ENCODE results near the gene SMAD2.

Gene SMAD2

DNA sequence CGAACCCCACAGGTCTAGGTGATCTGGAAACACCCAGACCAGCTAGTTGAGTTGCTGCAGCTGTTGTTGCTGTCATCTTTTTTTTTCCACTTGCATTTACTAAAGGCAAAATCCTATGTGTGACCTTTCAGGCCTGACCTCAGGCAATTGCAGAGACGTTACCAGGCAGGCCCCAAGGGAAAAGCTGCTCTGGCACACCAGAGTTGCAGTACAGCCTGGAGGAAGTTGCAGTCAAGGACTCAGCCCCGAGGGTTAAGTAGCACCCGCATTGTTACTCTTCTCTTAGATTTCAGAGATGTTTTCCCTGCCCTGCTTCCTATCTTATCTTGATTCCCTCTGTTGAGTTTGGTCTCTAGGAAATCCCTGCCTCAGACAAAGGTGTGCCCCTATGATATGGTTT lies 45.2 kb upstream of the SMAD2 start:
- H3K4me1 ChIP-seq (ENCODE audit: control insufficient read depth, insufficient read depth, low read depth, low read length), result peaks cover 1% of the 10 kb centered on the region
- no peak for DNase-seq
- H2BK5ac ChIP-seq (ENCODE audit: low read depth, low read length, poor library complexity, severe bottlenecking), result no peak overlapping the region
- no peak overlapping the region for H4K91ac ChIP-seq (ENCODE audit: low read length)
- no peak overlapping the region for H3K18ac ChIP-seq (ENCODE audit: low read depth in 1 of 2, low read length in 2 of 2)
- H3K23ac ChIP-seq (ENCODE audit: low read length in 2 of 2), result no peak overlapping the region
- H2BK120ac ChIP-seq (ENCODE audit: low read depth, low read length), result no peak overlapping the region
- no peak overlapping the region for H3K9ac ChIP-seq (ENCODE audit: low read length)
- H2AK5ac ChIP-seq (ENCODE audit: low read length, severe bottlenecking), result no peak overlapping the region
- no peak overlapping the region for H4K8ac ChIP-seq (ENCODE audit: low read length)
- WGBS, result 21% methylated on average over 3 of the region's 4 CpGs
- no peak overlapping the region for H3K4ac ChIP-seq (ENCODE audit: low read depth in 1 of 2, low read length in 2 of 2)
- no peak overlapping the region for H3K4me3 ChIP-seq (ENCODE audit: insufficient read depth in 1 of 2, low read depth in 1 of 2, low read length in 2 of 2)
- H2AFZ ChIP-seq (ENCODE audit: low read depth, low read length), result no peak overlapping the region
- H2BK15ac ChIP-seq (ENCODE audit: low read depth, poor library complexity, severe bottlenecking), result no peak overlapping the region
- H3K9me3 ChIP-seq (ENCODE audit: control insufficient read depth, low read length), result no peaks in the 10 kb centered on the region
- no peak overlapping the region for H3K27ac ChIP-seq (ENCODE audit: low read length, poor library complexity, severe bottlenecking)
- no peak overlapping the region for H2BK12ac ChIP-seq (ENCODE audit: low read length in 2 of 2)
- no peak overlapping the region for H3K4me2 ChIP-seq (ENCODE audit: low read length, poor library complexity, severe bottlenecking)
- peaks cover 0 to 41% of the 10 kb centered on the region in 2 experiments for H3K27me3 ChIP-seq (ENCODE audit: control insufficient read depth in 1 of 2, insufficient read depth in 1 of 2, low read length in 2 of 2)
- no peaks in the 10 kb centered on the region for H3K36me3 ChIP-seq (ENCODE audit: control insufficient read depth in 1 of 2, insufficient read depth in 2 of 2, low read depth in 1 of 2, low read length in 2 of 2)
- H3K79me1 ChIP-seq (replicated peaks; ENCODE audit: low read length, poor library complexity, severe bottlenecking), result no peaks in the 10 kb centered on the region
- no peak overlapping the region for H3K14ac ChIP-seq (ENCODE audit: low read length in 2 of 2)

DNA sequence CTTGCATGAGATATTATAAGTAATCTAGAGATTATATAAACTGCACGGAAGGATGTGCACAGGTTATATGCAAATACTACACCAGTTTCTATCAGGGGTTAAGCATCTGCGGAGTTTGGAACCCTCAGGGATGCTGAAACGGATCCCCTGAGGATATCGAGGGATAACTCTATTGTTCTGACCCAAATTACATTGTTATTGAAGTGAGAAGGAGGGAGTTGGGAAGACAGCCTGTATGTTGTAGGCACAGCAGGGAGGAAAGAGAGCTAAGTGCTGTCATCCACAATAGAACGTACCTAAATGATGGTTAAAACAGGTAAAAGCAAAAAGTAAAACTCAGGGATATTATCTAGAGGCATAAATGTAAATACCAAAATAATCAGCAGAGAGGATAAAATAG lies 44.6 kb upstream of the SMAD2 start:
- no peak overlapping the region for H4K8ac ChIP-seq (ENCODE audit: low read length)
- no peak overlapping the region for H2BK15ac ChIP-seq (ENCODE audit: low read depth, poor library complexity, severe bottlenecking)
- no peak overlapping the region for H3K4ac ChIP-seq (ENCODE audit: low read depth in 1 of 2, low read length in 2 of 2)
- H2AK5ac ChIP-seq (ENCODE audit: low read length, severe bottlenecking), result no peak overlapping the region
- H3K18ac ChIP-seq (ENCODE audit: low read depth in 1 of 2, low read length in 2 of 2), result no peak overlapping the region
- peaks cover 0 to 36% of the 10 kb centered on the region in 2 experiments for H3K27me3 ChIP-seq (ENCODE audit: control insufficient read depth in 1 of 2, insufficient read depth in 1 of 2, low read length in 2 of 2)
- no peak overlapping the region for H2BK12ac ChIP-seq (ENCODE audit: low read length in 2 of 2)
- no peak overlapping the region for H4K91ac ChIP-seq (ENCODE audit: low read length)
- H3K9ac ChIP-seq (ENCODE audit: low read length), result no peak overlapping the region
- no peaks in the 10 kb centered on the region for H3K79me1 ChIP-seq (replicated peaks; ENCODE audit: low read length, poor library complexity, severe bottlenecking)
- H3K14ac ChIP-seq (ENCODE audit: low read length in 2 of 2), result no peak overlapping the region
- H3K27ac ChIP-seq (ENCODE audit: low read length, poor library complexity, severe bottlenecking), result no peak overlapping the region
- peaks cover 1% of the 10 kb centered on the region for H3K4me1 ChIP-seq (ENCODE audit: control insufficient read depth, insufficient read depth, low read depth, low read length)
- H3K23ac ChIP-seq (ENCODE audit: low read length in 2 of 2), result no peak overlapping the region
- H3K36me3 ChIP-seq (ENCODE audit: control insufficient read depth in 1 of 2, insufficient read depth in 2 of 2, low read depth in 1 of 2, low read length in 2 of 2), result no peaks in the 10 kb centered on the region
- H2AFZ ChIP-seq (ENCODE audit: low read depth, low read length), result no peak overlapping the region
- no peak overlapping the region for H3K4me3 ChIP-seq (ENCODE audit: insufficient read depth in 1 of 2, low read depth in 1 of 2, low read length in 2 of 2)
- H2BK120ac ChIP-seq (ENCODE audit: low read depth, low read length), result no peak overlapping the region
- H2BK5ac ChIP-seq (ENCODE audit: low read depth, low read length, poor library complexity, severe bottlenecking), result no peak overlapping the region
- H3K9me3 ChIP-seq (ENCODE audit: control insufficient read depth, low read length), result no peaks in the 10 kb centered on the region
- no peak for DNase-seq
- H3K4me2 ChIP-seq (ENCODE audit: low read length, poor library complexity, severe bottlenecking), result no peak overlapping the region
- WGBS, result 64% methylated on average over 4 of the region's 5 CpGs

DNA sequence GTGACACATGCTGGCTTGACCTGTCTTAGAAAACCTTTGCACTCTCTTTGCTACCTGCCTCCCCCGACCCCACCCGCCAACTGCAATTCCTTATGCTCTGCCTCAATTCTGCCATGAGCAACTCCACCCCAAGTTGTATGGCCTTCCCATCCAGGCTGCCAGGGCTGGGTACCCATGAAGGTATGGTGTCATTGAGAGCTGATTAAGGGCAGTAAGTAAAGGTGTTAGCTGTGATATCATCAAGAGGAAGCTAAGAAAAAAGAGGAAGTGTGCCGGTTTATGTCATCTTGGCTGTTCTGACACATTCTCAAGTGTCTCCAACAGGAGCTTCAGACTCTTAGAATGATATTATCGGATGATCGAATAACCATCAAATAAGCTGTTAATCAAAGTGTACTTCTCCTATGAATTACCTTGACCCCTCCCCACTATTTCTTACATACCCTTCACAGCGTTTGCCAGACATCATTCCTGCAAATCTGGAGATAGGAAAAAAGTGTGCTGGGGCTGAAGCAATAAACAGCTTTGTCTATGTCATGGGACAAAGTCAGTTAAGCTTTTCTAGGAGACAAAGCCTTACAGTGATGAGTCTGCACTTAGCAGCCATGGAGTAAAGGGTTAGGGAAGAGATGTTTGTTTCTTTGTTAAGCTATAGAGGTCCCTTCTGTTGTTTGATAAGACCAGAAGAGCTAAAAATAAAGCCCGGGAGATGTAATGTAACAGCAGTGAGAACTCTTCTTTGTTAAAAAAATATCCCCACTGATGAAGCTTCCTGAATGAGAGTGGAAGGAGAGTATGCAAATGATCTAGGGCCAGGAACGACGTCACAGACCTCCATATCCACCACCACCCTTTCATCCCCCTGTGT lies 40.4 kb upstream of the SMAD2 start:
- Histone ChIP-seq H4K8ac (ENCODE audit: low read length) (no peak overlapping the region), H4K91ac (ENCODE audit: low read length) (no peak overlapping the region), H3K9ac (ENCODE audit: low read length) (no peak overlapping the region), H3K4ac (ENCODE audit: low read depth in 1 of 2, low read length in 2 of 2) (no peak overlapping the region), H2BK15ac (ENCODE audit: low read depth, poor library complexity, severe bottlenecking) (no peak overlapping the region), H2BK12ac (ENCODE audit: low read length in 2 of 2) (no peak overlapping the region), H3K9me3 (ENCODE audit: control insufficient read depth, low read length) (no peaks in the 10 kb centered on the region), H3K4me3 (ENCODE audit: insufficient read depth in 1 of 2, low read depth in 1 of 2, low read length in 2 of 2) (no peak overlapping the region), H3K27ac (ENCODE audit: low read length, poor library complexity, severe bottlenecking) (no peak overlapping the region), H3K36me3 (ENCODE audit: control insufficient read depth in 1 of 2, insufficient read depth in 2 of 2, low read depth in 1 of 2, low read length in 2 of 2) (no peaks in the 10 kb centered on the region), H3K4me1 (ENCODE audit: control insufficient read depth, insufficient read depth, low read depth, low read length) (peaks cover 6% of the 10 kb centered on the region), H3K14ac (ENCODE audit: low read length in 2 of 2) (no peak overlapping the region), H3K4me2 (ENCODE audit: low read length, poor library complexity, severe bottlenecking) (no peak overlapping the region), H3K79me1 (replicated peaks; ENCODE audit: low read length, poor library complexity, severe bottlenecking) (no peaks in the 10 kb centered on the region), H2BK5ac (ENCODE audit: low read depth, low read length, poor library complexity, severe bottlenecking) (no peak overlapping the region), H3K18ac (ENCODE audit: low read depth in 1 of 2, low read length in 2 of 2) (no peak overlapping the region), H2AK5ac (ENCODE audit: low read length, severe bottlenecking) (no peak overlapping the region), H3K23ac (ENCODE audit: low read length in 2 of 2) (no peak overlapping the region), H3K27me3 (ENCODE audit: control insufficient read depth in 1 of 2, insufficient read depth in 1 of 2, low read length in 2 of 2) (peaks cover 0 to 29% of the 10 kb centered on the region in 2 experiments), H2AFZ (ENCODE audit: low read depth, low read length) (no peak overlapping the region), H2BK120ac (ENCODE audit: low read depth, low read length) (no peak overlapping the region)
- no peak for DNase-seq
- 85% methylated on average over 6 of the region's 9 CpGs for WGBS

DNA sequence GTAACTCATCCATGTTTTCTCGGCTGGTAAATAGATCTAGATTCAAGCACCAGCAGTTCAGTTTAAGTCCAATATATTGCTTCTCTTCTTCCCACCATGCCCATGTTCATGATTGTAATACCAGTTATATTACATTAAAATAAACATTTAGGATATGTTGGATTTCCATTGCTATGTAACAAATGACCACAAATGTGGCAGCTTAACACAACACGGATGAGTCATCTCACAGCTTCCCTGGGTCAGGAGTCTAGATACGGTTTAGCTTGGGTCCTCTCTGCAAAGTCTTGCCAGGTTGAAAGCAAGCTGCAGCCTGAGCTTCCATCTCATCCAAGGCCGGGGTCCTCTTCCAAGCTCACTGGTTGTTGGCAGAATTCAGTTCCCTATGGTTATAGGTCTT lies 39.4 kb upstream of the SMAD2 start:
- peaks cover 0 to 26% of the 10 kb centered on the region in 2 experiments for H3K27me3 ChIP-seq (ENCODE audit: control insufficient read depth in 1 of 2, insufficient read depth in 1 of 2, low read length in 2 of 2)
- H4K8ac ChIP-seq (ENCODE audit: low read length), result no peak overlapping the region
- no peak overlapping the region for H3K23ac ChIP-seq (ENCODE audit: low read length in 2 of 2)
- no peak overlapping the region for H2BK15ac ChIP-seq (ENCODE audit: low read depth, poor library complexity, severe bottlenecking)
- H3K79me1 ChIP-seq (replicated peaks; ENCODE audit: low read length, poor library complexity, severe bottlenecking), result no peaks in the 10 kb centered on the region
- no peaks in the 10 kb centered on the region for H3K9me3 ChIP-seq (ENCODE audit: control insufficient read depth, low read length)
- no peak overlapping the region for H3K14ac ChIP-seq (ENCODE audit: low read length in 2 of 2)
- no peak overlapping the region for H3K9ac ChIP-seq (ENCODE audit: low read length)
- H3K4ac ChIP-seq (ENCODE audit: low read depth in 1 of 2, low read length in 2 of 2), result no peak overlapping the region
- WGBS, result 79% methylated on average over 4 of the region's 4 CpGs
- peaks cover 6% of the 10 kb centered on the region for H3K4me1 ChIP-seq (ENCODE audit: control insufficient read depth, insufficient read depth, low read depth, low read length)
- no peak overlapping the region for H2BK120ac ChIP-seq (ENCODE audit: low read depth, low read length)
- H3K4me3 ChIP-seq (ENCODE audit: insufficient read depth in 1 of 2, low read depth in 1 of 2, low read length in 2 of 2), result no peak overlapping the region
- H2BK5ac ChIP-seq (ENCODE audit: low read depth, low read length, poor library complexity, severe bottlenecking), result no peak overlapping the region
- no peak overlapping the region for H3K4me2 ChIP-seq (ENCODE audit: low read length, poor library complexity, severe bottlenecking)
- H2AFZ ChIP-seq (ENCODE audit: low read depth, low read length), result no peak overlapping the region
- peak; percentile 18 for DNase-seq
- no peak overlapping the region for H3K27ac ChIP-seq (ENCODE audit: low read length, poor library complexity, severe bottlenecking)
- no peak overlapping the region for H4K91ac ChIP-seq (ENCODE audit: low read length)
- no peak overlapping the region for H2BK12ac ChIP-seq (ENCODE audit: low read length in 2 of 2)
- no peak overlapping the region for H2AK5ac ChIP-seq (ENCODE audit: low read length, severe bottlenecking)
- no peak overlapping the region for H3K18ac ChIP-seq (ENCODE audit: low read depth in 1 of 2, low read length in 2 of 2)
- H3K36me3 ChIP-seq (ENCODE audit: control insufficient read depth in 1 of 2, insufficient read depth in 2 of 2, low read depth in 1 of 2, low read length in 2 of 2), result no peaks in the 10 kb centered on the region
